HAP-1 (cell line): ENCODE results near the gene CHST11.

ENCODE experiments used
- DNase-seq, 2 experiments: peaks; one replicate each; pipeline ENCODE4 v3.0.0-alpha.2; 2016 to 2020; ENCODE audit warnings: low spot score in 2 of 2
- H3K27me3 ChIP-seq: fragments of 250-450 bp; sonication (Bioruptor Pico); 2 replicates; pipeline ENCODE4 v1.5.1; 2020; ENCODE audit warnings: low read depth, mild to moderate bottlenecking, moderate library complexity
- H3K36me3 ChIP-seq: fragments of 250-450 bp; sonication (Bioruptor Pico); replicated peaks from 2 replicates; pipeline ENCODE4 v1.5.1; 2020; ENCODE audit warnings: mild to moderate bottlenecking
- H3K4me1 ChIP-seq: fragments of 250-450 bp; sonication (Bioruptor Pico); 2 replicates; pipeline ENCODE4 v1.5.1; 2020; ENCODE audit warnings: mild to moderate bottlenecking
- H3K4me3 ChIP-seq: fragments of 250-450 bp; sonication (Bioruptor Pico); 2 replicates; pipeline ENCODE4 v1.5.1; 2020; ENCODE audit warnings: mild to moderate bottlenecking, moderate library complexity
- H3K9me3 ChIP-seq: fragments of 250-450 bp; sonication (Bioruptor Pico); 2 replicates; pipeline ENCODE4 v1.5.1; 2020; ENCODE audit warnings: mild to moderate bottlenecking, moderate library complexity
- in situ Hi-C: fragments of 300-500 bp; cut with MboI; formaldehyde crosslinking; loops from 3 replicates; pipeline ENCODE4 v1.14.3; 2020; ENCODE audit warnings: low sequenced_read_pairs, inconsistent platforms, mixed read lengths

Gene CHST11

DNA sequence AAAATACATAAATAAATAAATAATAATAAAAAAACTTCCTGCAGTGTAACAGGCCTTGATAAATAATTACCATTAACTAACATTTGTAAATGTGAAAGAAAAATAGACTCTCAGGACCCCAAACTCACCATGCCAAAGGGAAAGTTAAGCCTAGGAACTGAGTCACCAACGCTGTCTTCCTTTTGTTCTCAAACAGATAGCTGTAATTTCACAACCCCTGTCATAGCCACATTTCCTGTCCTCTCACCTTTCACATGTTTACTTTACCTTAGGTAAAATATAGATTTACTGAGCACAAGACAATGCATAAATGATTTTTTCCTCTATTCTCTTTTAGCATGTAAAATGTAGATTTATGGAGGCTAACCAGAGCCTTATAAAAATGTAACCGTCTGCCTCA, 35.9 kb upstream of the CHST11 start:
- Histone ChIP-seq H3K4me1 (peaks cover 2% of the 10 kb centered on the region; the same call in 1 of the 2 replicates), H3K9me3 (no peaks in the 10 kb centered on the region), H3K4me3 (no peak overlapping the region), H3K27me3 (no peaks in the 10 kb centered on the region), H3K36me3 (no peaks in the 10 kb centered on the region)
- DNase-seq: no peak
- in situ Hi-C loops: no loop called here

DNA sequence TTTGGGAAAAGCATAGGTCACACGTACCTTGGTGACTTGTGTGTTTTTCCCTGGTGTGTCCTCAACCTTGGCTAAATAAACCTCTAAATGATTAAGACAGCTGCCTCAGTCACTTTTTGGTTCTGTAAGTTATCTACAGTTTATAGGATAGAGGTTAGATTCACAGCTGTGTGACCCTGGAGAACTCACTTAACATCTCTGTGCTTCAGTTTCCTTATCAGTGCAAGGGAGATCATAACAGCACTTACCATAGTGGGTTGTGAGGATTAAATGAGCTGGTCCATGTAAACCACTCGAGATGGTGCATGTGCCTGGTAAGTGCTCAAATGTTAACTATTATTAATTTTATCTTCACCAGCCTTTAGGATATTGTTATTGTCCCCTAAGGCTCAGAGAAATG, 35.4 kb upstream of the CHST11 start:
- H3K27me3 ChIP-seq: no peaks in the 10 kb centered on the region
- H3K4me1 ChIP-seq: peaks cover 2% of the 10 kb centered on the region; the same call in 1 of the 2 replicates
- DNase-seq: no peak
- no peaks in the 10 kb centered on the region for H3K36me3 ChIP-seq
- in situ Hi-C loops: no loop called here
- H3K4me3 ChIP-seq: no peak overlapping the region
- no peaks in the 10 kb centered on the region for H3K9me3 ChIP-seq

DNA sequence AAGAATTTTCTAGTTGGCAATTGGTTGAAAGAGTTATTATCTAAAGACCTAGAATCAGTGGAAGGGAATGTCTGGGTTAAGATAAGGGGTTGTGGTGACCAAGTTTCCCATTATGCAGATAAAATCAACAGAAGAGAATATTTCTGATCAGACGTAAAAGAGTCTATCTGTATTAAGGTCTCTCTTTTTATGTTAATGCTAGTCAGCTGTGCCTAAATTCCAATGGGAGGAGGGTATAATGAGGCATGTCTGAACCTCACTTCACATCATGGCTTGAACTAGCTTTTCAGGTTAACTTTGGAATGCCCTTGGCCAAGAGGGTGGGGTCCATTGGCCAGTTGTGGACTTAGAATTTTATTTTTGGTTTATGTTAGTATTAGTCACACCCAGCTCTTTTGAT, 34.3 kb upstream of the CHST11 start:
- DNase-seq: no peak
- H3K36me3 ChIP-seq: no peaks in the 10 kb centered on the region
- no peaks in the 10 kb centered on the region for H3K27me3 ChIP-seq
- H3K4me1 ChIP-seq: peaks cover 2% of the 10 kb centered on the region; the same call in 1 of the 2 replicates
- H3K9me3 ChIP-seq: no peaks in the 10 kb centered on the region
- in situ Hi-C loops: no loop called here
- H3K4me3 ChIP-seq: no peak overlapping the region

DNA sequence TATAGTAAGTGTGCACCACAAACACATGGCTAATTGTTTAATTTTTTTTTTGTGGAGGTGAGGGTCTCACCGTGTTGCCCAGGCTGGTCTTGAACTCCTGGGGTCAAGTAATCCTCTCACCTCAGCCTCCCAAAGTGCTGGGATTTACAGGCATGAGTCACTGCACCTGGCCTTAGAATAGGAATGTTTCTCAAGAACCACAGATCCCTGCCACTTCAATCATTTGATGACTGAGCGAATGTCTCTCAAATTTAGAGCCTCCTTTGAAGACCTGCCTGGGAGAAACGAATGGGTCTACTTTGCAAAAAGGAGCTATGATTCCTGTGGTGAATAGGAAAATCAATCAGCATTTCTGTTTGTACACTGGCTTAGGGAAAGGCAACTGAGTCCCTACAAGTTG, 33.5 kb upstream of the CHST11 start:
- no peaks in the 10 kb centered on the region for H3K9me3 ChIP-seq
- no peaks in the 10 kb centered on the region for H3K27me3 ChIP-seq
- in situ Hi-C loops: no loop called here
- no peak overlapping the region for H3K4me3 ChIP-seq
- no peak for DNase-seq
- H3K4me1 ChIP-seq: peaks cover 2% of the 10 kb centered on the region; the same call in 1 of the 2 replicates
- no peaks in the 10 kb centered on the region for H3K36me3 ChIP-seq

DNA sequence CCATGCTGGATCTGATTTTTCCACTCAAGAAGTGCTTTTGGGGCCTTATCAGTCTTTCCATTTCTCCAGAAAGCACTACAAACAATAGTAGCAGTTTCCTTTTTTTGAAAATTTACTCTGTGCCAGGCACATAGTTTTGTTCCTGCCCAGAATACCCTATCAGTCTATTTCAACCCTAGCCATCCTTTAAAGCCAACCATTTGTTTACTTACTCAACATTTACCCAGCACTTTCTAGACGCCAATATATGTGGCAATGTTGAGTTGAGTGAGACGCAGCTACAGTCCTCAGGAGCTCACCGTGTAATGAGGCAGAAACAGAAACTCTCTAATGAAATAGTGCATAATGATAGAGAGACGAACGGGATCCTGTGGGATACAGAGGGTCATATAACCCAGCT, 32.9 kb upstream of the CHST11 start:
- no peaks in the 10 kb centered on the region for H3K27me3 ChIP-seq
- no peak overlapping the region for H3K4me3 ChIP-seq
- no peak for DNase-seq
- H3K36me3 ChIP-seq: no peaks in the 10 kb centered on the region
- no peaks in the 10 kb centered on the region for H3K9me3 ChIP-seq
- in situ Hi-C loops: no loop called here
- peaks cover 2% of the 10 kb centered on the region; the same call in 1 of the 2 replicates for H3K4me1 ChIP-seq

DNA sequence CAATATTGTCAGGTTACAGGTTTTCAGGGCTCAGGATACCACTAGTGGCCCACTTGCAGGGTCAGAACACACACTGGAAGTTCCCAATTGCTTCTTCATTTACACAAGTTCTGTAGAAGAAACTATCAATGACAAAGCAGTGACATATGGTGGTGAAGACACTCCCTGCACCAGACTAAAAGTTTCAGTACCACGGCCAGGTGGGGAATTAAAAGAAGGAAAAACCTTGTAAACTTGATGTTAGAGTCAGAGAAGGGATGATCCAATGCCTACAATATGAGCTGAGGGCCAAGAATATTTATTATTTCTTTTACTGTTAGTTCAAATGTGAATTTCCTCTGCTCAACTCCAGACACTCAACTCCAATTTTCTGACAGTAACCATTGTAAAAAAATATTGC, 31.8 kb upstream of the CHST11 start:
- no peaks in the 10 kb centered on the region for H3K9me3 ChIP-seq
- in situ Hi-C loops: no loop called here
- H3K36me3 ChIP-seq: no peaks in the 10 kb centered on the region
- no peak for DNase-seq
- H3K27me3 ChIP-seq: no peaks in the 10 kb centered on the region
- peaks cover 2% of the 10 kb centered on the region; the same call in 1 of the 2 replicates for H3K4me1 ChIP-seq
- H3K4me3 ChIP-seq: no peak overlapping the region

DNA sequence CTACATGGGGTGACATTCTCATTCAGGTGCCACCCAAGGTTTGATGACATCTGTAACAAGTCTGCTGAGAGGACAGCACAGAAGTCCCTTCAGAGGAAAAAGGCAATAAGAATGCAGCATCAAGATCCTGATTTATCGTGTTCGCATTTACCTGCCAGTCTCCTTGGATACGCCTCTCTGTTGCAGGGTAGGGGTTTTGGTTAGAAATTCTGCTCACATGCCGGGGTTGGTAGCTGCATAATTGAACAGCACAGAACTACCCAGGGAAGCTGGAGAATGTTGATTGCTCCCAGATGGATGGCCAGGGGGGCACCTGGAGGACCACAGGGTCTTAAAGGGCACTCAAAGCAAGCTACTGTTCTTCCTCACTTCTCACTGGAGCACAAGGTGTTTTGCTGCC, 31.1 kb upstream of the CHST11 start:
- Histone ChIP-seq H3K9me3 (no peaks in the 10 kb centered on the region), H3K4me1 (peaks cover 2% of the 10 kb centered on the region; the same call in 1 of the 2 replicates), H3K36me3 (no peaks in the 10 kb centered on the region), H3K4me3 (no peak overlapping the region), H3K27me3 (no peaks in the 10 kb centered on the region)
- in situ Hi-C loops: no loop called here
- DNase-seq: no peak

DNA sequence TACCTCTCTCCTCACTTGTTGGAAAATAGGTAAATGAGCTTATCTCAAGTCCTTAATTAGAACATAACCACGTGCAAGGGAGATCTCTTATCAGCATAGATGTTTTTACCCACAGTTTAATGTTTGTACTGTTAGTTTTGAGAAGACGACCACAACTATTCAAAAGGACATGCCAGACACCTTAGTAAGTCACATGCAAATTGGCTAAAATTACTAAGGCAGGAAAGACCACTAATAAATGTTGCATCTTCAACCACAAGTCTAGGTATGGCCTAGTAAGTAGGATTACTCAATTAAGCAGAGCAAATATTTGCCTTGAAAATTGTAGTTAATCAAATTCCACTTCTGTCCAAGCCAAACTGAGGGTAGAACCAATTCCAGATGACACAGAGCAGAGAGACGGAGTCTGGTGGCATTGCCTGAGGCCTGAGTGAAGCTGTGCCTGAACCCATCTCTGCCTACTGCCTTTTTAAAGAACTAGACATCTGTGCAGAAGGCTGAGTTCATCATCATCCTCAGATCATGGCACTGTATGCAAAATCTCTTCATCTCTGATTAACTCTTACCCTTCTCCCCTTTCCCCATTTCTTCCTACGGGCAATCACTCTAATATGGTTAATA, 29.7 kb upstream of the CHST11 start:
- in situ Hi-C loops: no loop called here
- no peaks in the 10 kb centered on the region for H3K36me3 ChIP-seq
- H3K9me3 ChIP-seq: no peaks in the 10 kb centered on the region
- no peak for DNase-seq
- no peak overlapping the region for H3K4me3 ChIP-seq
- H3K4me1 ChIP-seq: peaks cover 2% of the 10 kb centered on the region; the same call in 1 of the 2 replicates
- no peaks in the 10 kb centered on the region for H3K27me3 ChIP-seq

DNA sequence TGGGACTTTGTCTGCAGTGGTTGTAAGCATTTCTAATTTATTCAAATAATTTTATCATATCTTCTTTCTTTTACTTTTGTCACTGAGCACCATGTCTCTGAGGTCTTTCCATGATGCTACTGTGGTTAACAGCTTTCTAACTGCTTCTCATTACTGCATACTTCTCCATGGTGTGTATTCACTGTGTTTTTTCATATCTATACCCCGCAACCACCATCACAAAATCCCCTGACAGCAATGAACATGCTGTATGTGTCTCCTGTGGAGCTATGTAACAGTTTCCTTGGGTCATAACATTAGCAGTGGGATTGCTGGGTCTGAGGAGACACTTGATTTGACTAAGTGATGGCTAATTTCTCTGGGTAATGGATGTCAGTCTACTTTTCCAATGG, 29.2 kb upstream of the CHST11 start:
- no peak overlapping the region for H3K4me3 ChIP-seq
- DNase-seq: no peak
- no peaks in the 10 kb centered on the region for H3K9me3 ChIP-seq
- no peaks in the 10 kb centered on the region for H3K36me3 ChIP-seq
- H3K27me3 ChIP-seq: no peaks in the 10 kb centered on the region
- H3K4me1 ChIP-seq: no peaks in the 10 kb centered on the region; the same call in 1 of the 2 replicates
- in situ Hi-C loops: no loop called here

DNA sequence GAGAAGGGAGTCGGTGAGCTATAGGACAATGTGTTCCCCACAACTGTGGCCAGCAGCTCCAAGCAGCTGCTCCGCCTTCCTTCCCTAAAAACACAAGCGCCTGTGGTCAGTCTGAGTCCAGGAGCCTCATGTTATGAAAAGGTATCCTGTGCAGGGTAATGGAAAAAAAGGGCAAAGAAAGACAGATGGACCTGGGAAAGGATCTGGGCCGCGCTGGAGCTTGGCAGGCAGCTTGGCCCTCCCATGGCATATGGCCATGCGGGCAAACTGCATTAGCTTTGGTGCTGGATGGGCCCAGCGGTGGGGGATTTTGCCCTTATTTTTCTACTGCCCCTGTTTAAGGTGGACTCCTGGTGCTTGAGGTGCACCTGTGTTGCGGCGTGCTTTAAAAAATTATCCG, 23.7 kb upstream of the CHST11 start:
- Histone ChIP-seq H3K27me3 (no peaks in the 10 kb centered on the region), H3K4me3 (no peak overlapping the region), H3K9me3 (no peaks in the 10 kb centered on the region), H3K36me3 (no peaks in the 10 kb centered on the region), H3K4me1 (no peaks in the 10 kb centered on the region)
- in situ Hi-C loops: no loop called here
- no peak for DNase-seq

DNA sequence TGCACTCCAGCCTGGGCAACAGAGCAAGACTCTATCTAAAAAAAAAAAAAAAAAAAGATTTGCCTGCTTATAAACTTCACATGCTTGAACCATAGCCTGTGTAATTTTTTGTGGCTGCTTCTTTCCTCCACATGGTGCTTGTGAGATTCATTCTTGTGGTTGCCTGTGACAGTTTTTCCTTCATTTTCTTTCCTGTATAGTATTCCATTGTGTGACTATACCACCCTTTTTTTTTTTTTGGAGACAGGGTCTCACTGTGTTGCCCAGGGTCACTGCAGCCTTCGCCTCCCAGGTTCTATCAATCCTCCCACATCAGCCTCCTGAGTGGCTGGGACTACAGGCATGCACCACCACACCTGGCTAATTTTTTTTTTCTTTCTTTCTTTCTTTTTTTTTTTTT, 22.6 kb upstream of the CHST11 start:
- in situ Hi-C loops: no loop called here
- Histone ChIP-seq H3K27me3 (no peaks in the 10 kb centered on the region), H3K4me1 (no peaks in the 10 kb centered on the region), H3K4me3 (no peak overlapping the region), H3K36me3 (no peaks in the 10 kb centered on the region), H3K9me3 (no peaks in the 10 kb centered on the region)
- no peak for DNase-seq

DNA sequence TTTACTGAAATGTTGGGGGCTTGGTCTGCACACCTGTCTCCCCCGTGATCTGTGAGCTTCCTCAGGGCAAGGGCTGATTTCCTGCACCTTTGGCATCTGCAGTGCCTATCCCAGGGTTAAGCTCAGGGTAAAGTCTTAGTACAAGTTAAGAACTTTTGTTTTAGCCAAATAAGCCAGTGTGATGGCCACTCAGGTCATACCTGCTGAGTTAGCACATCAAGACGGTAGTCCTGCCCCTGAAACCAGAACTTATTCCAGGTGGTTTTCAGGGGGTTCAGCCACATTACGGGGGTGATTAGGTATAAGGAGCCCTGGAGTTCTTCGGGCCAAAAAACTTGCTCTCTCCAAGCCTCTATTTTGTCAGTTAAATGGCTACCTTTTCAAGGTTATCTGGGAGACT, 21.6 kb upstream of the CHST11 start:
- in situ Hi-C loops: no loop called here
- DNase-seq: no peak
- H3K4me3 ChIP-seq: no peak overlapping the region

DNA sequence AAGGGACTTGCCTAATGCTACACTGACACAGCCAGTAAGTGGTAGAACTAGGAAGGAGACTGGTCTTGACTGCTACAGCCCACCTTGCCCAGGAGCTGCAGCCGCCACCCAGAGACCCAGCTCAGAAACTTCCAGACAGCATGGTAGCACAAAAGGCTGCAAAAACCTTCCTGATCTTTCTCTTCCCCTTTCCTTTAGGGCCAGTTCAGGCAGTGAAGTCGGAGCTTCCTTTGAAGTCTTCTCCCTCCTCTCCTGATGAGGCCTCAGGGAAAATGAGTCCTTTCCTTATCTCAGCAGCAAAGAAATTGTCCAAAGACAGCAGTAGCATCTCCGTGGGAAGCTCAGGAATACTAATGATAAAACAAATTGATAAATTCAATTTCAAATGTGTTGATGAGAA, 21.0 kb upstream of the CHST11 start:
- Histone ChIP-seq H3K27me3 (no peaks in the 10 kb centered on the region), H3K4me1 (no peaks in the 10 kb centered on the region), H3K36me3 (no peaks in the 10 kb centered on the region), H3K9me3 (no peaks in the 10 kb centered on the region), H3K4me3 (no peak overlapping the region)
- in situ Hi-C loops: no loop called here
- no peak for DNase-seq

More for the DNA sequence above, 21.6 kb upstream of the CHST11 start:
- no peaks in the 10 kb centered on the region for H3K4me1 ChIP-seq
- H3K9me3 ChIP-seq: no peaks in the 10 kb centered on the region
- H3K27me3 ChIP-seq: no peaks in the 10 kb centered on the region
- no peaks in the 10 kb centered on the region for H3K36me3 ChIP-seq

DNA sequence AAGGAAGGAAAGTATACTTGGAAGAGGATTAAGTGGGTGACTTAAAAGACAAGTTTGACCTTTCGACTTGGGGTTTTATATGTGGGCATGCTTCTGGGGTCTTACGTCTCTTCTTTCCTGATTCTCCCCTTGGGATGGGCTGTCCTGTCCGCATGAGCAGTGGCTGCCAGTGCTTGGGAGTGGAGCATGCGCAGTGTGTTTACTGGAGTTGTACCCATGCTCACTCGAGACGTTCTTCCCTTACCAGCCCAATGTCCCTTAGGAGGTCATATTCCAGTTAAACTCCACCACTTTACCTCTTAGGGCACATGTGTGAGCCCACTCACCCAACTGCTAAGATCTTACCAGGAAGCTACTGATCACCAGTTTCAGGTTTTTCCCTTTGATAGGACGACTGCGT, 20.0 kb upstream of the CHST11 start:
- Histone ChIP-seq H3K4me1 (no peaks in the 10 kb centered on the region), H3K27me3 (no peaks in the 10 kb centered on the region), H3K9me3 (no peaks in the 10 kb centered on the region), H3K4me3 (no peak overlapping the region), H3K36me3 (no peaks in the 10 kb centered on the region)
- DNase-seq: no peak
- in situ Hi-C loops: no loop called here

DNA sequence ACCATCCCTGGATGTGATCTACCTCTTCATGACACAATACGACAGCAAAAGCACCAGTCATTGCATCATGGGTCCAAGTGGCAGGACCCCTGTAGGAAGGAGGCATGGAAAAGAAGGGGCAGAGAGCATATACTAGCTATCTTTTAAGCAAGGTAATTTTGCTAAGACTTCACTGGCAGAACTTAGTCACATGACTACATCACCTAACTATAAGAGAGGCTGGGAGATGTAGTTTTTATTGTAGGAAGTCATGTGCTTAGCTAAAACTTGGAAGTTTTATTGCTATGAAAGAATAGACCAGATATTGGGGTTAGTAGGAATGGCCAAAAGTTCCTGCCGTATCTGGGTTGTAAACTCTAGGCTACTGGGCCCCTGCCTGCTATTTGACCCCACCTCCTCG, 18.6 kb upstream of the CHST11 start:
- Histone ChIP-seq H3K27me3 (no peaks in the 10 kb centered on the region; the same call in 1 of the 2 replicates), H3K4me1 (no peaks in the 10 kb centered on the region), H3K4me3 (no peak overlapping the region), H3K9me3 (no peaks in the 10 kb centered on the region), H3K36me3 (no peaks in the 10 kb centered on the region)
- no peak for DNase-seq
- in situ Hi-C loops: no loop called here
